ENCODE results near the gene SNX6. TPM values are rescaled to one million over a fixed set of nuclear protein-coding genes. Genes with fewer than 3 reads are reported as not detected.
A peak's percentile ranks its signal among the peaks of the same experiment; 100 is the strongest.
"Not testable (repeated sequence)": the region's sequence is repeated elsewhere in the genome, so short reads cannot be mapped to it uniquely, and the experiment has no call there.

Gene SNX6
- total RNA-seq, 1 experiment from 2014 or later, result 72.5 TPM

- Mint-ChIP-seq H3K9me3 (ENCODE audit: unreplicated experiment) (peaks cover 6% of the 10 kb centered on the region), H3K36me3 (ENCODE audit: insufficient read depth, unreplicated experiment) (peaks cover 6% of the 10 kb centered on the region), H3K4me3 (ENCODE audit: unreplicated experiment) (no peak overlapping the region), H3K27me3 (ENCODE audit: insufficient read depth, unreplicated experiment) (no peaks in the 10 kb centered on the region), H3K27ac (ENCODE audit: low read depth, unreplicated experiment) (no peak overlapping the region), H3K4me1 (ENCODE audit: insufficient read depth, unreplicated experiment) (peaks cover 11% of the 10 kb centered on the region)
- ChIA-PET CTCF (interaction anchor here (0.9 to 1.5 kb wide), 2 partner anchors 15 to 17 kb away, joined by 4 to 5 read pairs; no protein-coding TSS in a partner anchor), POLR2A (no interaction called here)
- TF ChIP-seq CTCF (IDR thresholded peaks at IDR 0.05; ENCODE audit: unreplicated experiment), result no peak
- no peak for DNase-seq (ENCODE audit: unreplicated experiment)
- intact Hi-C loops (cut with micrococcal nuclease), result no loop called here
- no TSS peak for BruUV-seq (replicated peaks)
Observed at GRCh38 chr14:34655959-34656358, 26.0 kb upstream of the SNX6 start.

GRCh38 chr14:34653073-34653472, 23.1 kb upstream of the SNX6 start:
- CTCF ChIA-PET; H3K4me3 Mint-ChIP-seq (ENCODE audit: unreplicated experiment); POLR2A ChIA-PET; intact Hi-C loops (cut with micrococcal nuclease); H3K9me3 Mint-ChIP-seq (ENCODE audit: unreplicated experiment); DNase-seq (ENCODE audit: unreplicated experiment); BruUV-seq (replicated peaks); H3K27me3 Mint-ChIP-seq (ENCODE audit: insufficient read depth, unreplicated experiment); H3K27ac Mint-ChIP-seq (ENCODE audit: low read depth, unreplicated experiment): not testable (repeated sequence)
- Mint-ChIP-seq H3K4me1 (ENCODE audit: insufficient read depth, unreplicated experiment) (peaks cover 30% of the 10 kb centered on the region), H3K36me3 (ENCODE audit: insufficient read depth, unreplicated experiment) (peaks cover 13% of the 10 kb centered on the region)

- DNase-seq (ENCODE audit: unreplicated experiment); CTCF ChIA-PET; H3K27ac Mint-ChIP-seq (ENCODE audit: low read depth, unreplicated experiment); BruUV-seq (replicated peaks); POLR2A ChIA-PET; H3K27me3 Mint-ChIP-seq (ENCODE audit: insufficient read depth, unreplicated experiment); intact Hi-C loops (cut with micrococcal nuclease); H3K9me3 Mint-ChIP-seq (ENCODE audit: unreplicated experiment); H3K4me3 Mint-ChIP-seq (ENCODE audit: unreplicated experiment): not testable (repeated sequence)
- H3K36me3 Mint-ChIP-seq (ENCODE audit: insufficient read depth, unreplicated experiment), result peaks cover 13% of the 10 kb centered on the region
- H3K4me1 Mint-ChIP-seq (ENCODE audit: insufficient read depth, unreplicated experiment), result peaks cover 30% of the 10 kb centered on the region
Observed at GRCh38 chr14:34652348-34652747, 22.4 kb upstream of the SNX6 start.

- ChIA-PET POLR2A (interaction anchor here (0.9 to 1.5 kb wide), 5 partner anchors 12 to 61 kb away, joined by 3 to 6 read pairs (median 4); no protein-coding TSS in a partner anchor), CTCF (interaction anchor here (0.6 to 0.7 kb wide), 4 partner anchors 75 to 754 kb away, joined by 3 to 4 read pairs (median 3); partner anchors contain the start of gene NFKBIA)
- DNase-seq (ENCODE audit: unreplicated experiment), result peak; percentile 96
- Mint-ChIP-seq H3K36me3 (ENCODE audit: insufficient read depth, unreplicated experiment) (peaks cover 13% of the 10 kb centered on the region), H3K4me1 (ENCODE audit: insufficient read depth, unreplicated experiment) (peaks cover 30% of the 10 kb centered on the region), H3K4me3 (ENCODE audit: unreplicated experiment) (peak overlapping the region; percentile 62), H3K9me3 (ENCODE audit: unreplicated experiment) (no peaks in the 10 kb centered on the region), H3K27ac (ENCODE audit: low read depth, unreplicated experiment) (peak overlapping the region; percentile 99), H3K27me3 (ENCODE audit: insufficient read depth, unreplicated experiment) (no peaks in the 10 kb centered on the region)
- intact Hi-C loops (cut with micrococcal nuclease), result no loop called here
- no peak for TF ChIP-seq CTCF (IDR thresholded peaks at IDR 0.05; ENCODE audit: unreplicated experiment)
- BruUV-seq (replicated peaks), result no TSS peak
Observed at GRCh38 chr14:34650786-34651584, 21.0 kb upstream of the SNX6 start.

GRCh38 chr14:34650006-34650405, 20.1 kb upstream of the SNX6 start:
- Mint-ChIP-seq H3K36me3 (ENCODE audit: insufficient read depth, unreplicated experiment) (peaks cover 13% of the 10 kb centered on the region), H3K4me1 (ENCODE audit: insufficient read depth, unreplicated experiment) (peaks cover 30% of the 10 kb centered on the region), H3K4me3 (ENCODE audit: unreplicated experiment) (peak overlapping the region; percentile 62), H3K27ac (ENCODE audit: low read depth, unreplicated experiment) (peak overlapping the region; percentile 99)
- CTCF ChIA-PET; BruUV-seq (replicated peaks); H3K27me3 Mint-ChIP-seq (ENCODE audit: insufficient read depth, unreplicated experiment); intact Hi-C loops (cut with micrococcal nuclease); DNase-seq (ENCODE audit: unreplicated experiment); H3K9me3 Mint-ChIP-seq (ENCODE audit: unreplicated experiment): not testable (repeated sequence)
- POLR2A ChIA-PET, result interaction anchor here (0.9 kb wide), 2 partner anchors 35 to 62 kb away, joined by 3 to 4 read pairs; no protein-coding TSS in a partner anchor

Data from MCF 10A (cell line).